ENCODE measurements around the gene DROSHA.

DROSHA gene

GRCh38 chr5:31436851-31437250 lies 95.0 kb downstream of the DROSHA start:
- no peaks in the 10 kb centered on the region for H3K4me1 Mint-ChIP-seq (ENCODE audit: low read depth)
- H3K27ac Mint-ChIP-seq, result no peak overlapping the region
- H3K4me3 Mint-ChIP-seq, result no peak overlapping the region
- H3K9me3 Mint-ChIP-seq, result no peaks in the 10 kb centered on the region
- H3K36me3 Mint-ChIP-seq (ENCODE audit: low read depth), result peaks cover 21% of the 10 kb centered on the region
- H3K27me3 Mint-ChIP-seq (ENCODE audit: low read depth), result no peaks in the 10 kb centered on the region

- Mint-ChIP-seq H3K36me3 (ENCODE audit: low read depth) (peaks cover 27% of the 10 kb centered on the region), H3K4me3 (no peak overlapping the region), H3K27me3 (ENCODE audit: low read depth) (no peaks in the 10 kb centered on the region), H3K9me3 (no peaks in the 10 kb centered on the region), H3K4me1 (ENCODE audit: low read depth) (peaks cover 2% of the 10 kb centered on the region), H3K27ac (no peak overlapping the region)
Observed at GRCh38 chr5:31435730-31436129, 96.2 kb downstream of the DROSHA start.

DNA sequence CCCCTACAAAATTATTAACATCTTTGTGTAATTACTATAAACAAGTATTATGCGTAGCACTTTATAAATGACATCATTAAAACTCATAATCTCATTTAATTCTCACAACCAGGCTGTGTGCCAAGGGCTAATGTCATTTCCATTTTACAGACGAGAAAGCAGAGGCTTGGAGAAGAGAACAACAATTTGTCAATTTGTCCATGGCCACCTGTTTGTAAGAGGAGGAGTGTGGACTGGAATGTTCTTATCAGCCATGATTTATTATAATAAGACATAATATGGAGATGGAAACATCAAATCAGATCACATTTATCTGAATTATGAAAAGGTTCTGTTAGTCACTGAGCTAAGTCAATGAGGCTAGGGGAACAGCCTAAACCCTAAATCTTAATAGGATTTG lies 97.0 kb downstream of the DROSHA start:
- H3K9me3 Mint-ChIP-seq, result no peaks in the 10 kb centered on the region
- H3K36me3 Mint-ChIP-seq (ENCODE audit: low read depth), result peaks cover 31% of the 10 kb centered on the region
- H3K27ac Mint-ChIP-seq, result no peak overlapping the region
- H3K4me3 Mint-ChIP-seq, result no peak overlapping the region
- peaks cover 8% of the 10 kb centered on the region for H3K4me1 Mint-ChIP-seq (ENCODE audit: low read depth)
- no peaks in the 10 kb centered on the region for H3K27me3 Mint-ChIP-seq (ENCODE audit: low read depth)

GRCh38 chr5:31433229-31433628 lies 98.7 kb downstream of the DROSHA start:
- no peaks in the 10 kb centered on the region for H3K27me3 Mint-ChIP-seq (ENCODE audit: low read depth)
- peaks cover 29% of the 10 kb centered on the region for H3K36me3 Mint-ChIP-seq (ENCODE audit: low read depth)
- H3K4me3 Mint-ChIP-seq, result no peak overlapping the region
- H3K4me1 Mint-ChIP-seq (ENCODE audit: low read depth), result peaks cover 8% of the 10 kb centered on the region
- H3K9me3 Mint-ChIP-seq, result no peaks in the 10 kb centered on the region
- H3K27ac Mint-ChIP-seq, result no peak overlapping the region

DNA sequence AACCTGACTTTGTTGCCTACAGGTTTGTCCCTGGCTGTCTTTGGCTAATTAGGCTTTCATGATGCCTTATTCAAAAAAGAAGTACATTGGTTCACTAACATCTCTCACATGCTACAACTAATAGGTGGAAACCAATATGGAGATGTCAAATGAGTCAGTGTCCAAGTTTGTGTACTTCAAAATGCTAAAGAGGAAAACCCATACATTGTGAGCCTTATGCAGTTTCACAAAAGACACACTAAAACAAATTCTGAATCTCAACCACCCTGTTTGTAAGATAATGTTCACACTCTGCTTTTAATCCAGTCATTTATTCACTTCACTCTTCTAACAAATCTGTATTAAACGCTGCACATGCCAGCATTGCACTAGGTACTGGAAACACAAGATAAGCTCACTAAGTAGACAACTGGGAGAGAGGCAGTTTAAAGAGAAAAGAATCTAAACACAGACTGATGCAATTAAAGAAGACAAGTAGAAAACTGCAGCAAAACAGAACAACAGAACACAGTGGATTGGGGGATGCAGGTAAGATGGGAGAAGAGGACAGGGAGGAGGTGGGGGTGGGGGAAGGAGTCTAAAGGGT lies 104.1 kb downstream of the DROSHA start:
- Mint-ChIP-seq H3K4me3 (no peak overlapping the region), H3K27ac (no peak overlapping the region), H3K9me3 (no peaks in the 10 kb centered on the region), H3K36me3 (ENCODE audit: low read depth) (peaks cover 30% of the 10 kb centered on the region), H3K27me3 (ENCODE audit: low read depth) (no peaks in the 10 kb centered on the region), H3K4me1 (ENCODE audit: low read depth) (peaks cover 11% of the 10 kb centered on the region)

DNA sequence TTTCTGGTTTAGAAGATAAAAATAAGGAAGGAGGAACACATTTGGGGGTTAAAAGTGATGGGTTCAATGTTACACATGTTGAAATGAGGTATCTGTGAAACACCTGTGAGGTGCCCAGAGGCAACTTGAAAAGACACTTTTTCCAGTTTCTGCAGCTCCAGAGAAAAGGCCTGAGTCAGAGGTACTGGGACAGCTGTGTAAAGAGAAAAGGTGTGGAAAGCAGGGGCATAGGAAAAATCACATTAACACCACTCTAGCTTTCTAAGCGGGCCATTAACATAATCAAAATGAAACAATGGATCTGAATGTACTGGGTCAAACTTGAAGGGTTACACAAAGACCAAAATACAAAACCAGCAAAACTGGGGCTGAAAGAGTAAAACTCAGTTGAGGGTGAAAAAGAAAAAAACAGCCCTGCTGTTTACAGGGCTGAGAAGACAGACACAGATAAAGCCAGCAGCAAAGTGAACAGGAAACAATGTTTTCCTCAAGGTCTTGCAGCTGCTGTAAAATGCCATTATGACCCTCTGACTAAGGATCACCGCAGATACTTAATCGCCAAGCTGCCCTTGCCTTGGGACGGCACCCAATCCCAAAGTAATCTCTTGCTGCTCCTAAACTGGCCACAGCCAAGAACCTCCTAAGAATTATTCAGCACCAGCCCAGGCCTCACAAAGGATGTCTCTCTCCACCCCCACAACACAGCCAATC lies 104.7 kb downstream of the DROSHA start:
- Mint-ChIP-seq H3K27ac (no peak overlapping the region), H3K4me1 (ENCODE audit: low read depth) (peaks cover 11% of the 10 kb centered on the region), H3K36me3 (ENCODE audit: low read depth) (peaks cover 34% of the 10 kb centered on the region), H3K9me3 (no peaks in the 10 kb centered on the region), H3K4me3 (no peak overlapping the region), H3K27me3 (ENCODE audit: low read depth) (no peaks in the 10 kb centered on the region)

DNA sequence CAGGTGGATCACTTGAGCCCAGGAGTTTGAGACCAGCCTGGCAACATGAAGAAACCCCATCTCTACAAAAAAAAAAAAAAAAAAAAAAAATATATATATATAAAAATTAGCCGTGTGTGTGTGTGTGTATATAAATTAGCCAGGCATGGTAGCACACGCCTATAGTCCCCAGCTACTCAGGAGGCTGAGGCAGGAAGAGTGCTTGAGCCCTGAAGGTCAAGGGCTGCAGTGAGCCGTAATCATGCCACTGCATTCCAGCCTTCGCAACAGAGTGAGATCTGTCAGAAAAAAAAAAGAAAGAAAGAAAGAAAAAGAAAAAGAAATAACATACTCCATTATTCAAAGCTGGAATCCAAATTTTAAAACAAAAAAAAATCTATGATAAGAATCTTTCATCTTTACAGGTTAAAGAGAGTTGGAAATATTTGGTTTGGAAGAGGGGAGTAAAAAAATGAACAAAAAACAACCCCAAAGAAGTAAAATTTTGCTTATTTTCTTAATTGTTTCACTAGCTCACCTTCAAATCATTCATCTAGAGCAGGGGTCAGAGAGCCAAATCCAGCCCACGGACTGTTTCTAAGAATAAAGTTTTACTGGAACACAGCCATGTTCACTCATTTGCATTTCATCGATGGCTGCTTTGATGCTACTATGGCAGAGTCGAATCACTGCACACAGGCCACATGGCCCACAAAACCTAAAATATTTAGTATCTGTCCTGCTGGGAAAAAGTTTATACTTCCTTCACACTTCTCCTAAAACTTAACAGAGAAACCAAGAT lies 109.9 kb downstream of the DROSHA start:
- H3K36me3 Mint-ChIP-seq (ENCODE audit: low read depth), result peaks cover 28% of the 10 kb centered on the region
- H3K4me1 Mint-ChIP-seq (ENCODE audit: low read depth), result no peaks in the 10 kb centered on the region
- H3K27ac Mint-ChIP-seq, result no peak overlapping the region
- no peak overlapping the region for H3K4me3 Mint-ChIP-seq
- H3K27me3 Mint-ChIP-seq (ENCODE audit: low read depth), result no peaks in the 10 kb centered on the region
- H3K9me3 Mint-ChIP-seq, result no peaks in the 10 kb centered on the region

GRCh38 chr5:31417512-31417911 lies 114.4 kb downstream of the DROSHA start:
- Mint-ChIP-seq H3K27ac (no peak overlapping the region), H3K27me3 (ENCODE audit: low read depth) (no peaks in the 10 kb centered on the region), H3K4me3 (no peak overlapping the region), H3K36me3 (ENCODE audit: low read depth) (peaks cover 20% of the 10 kb centered on the region), H3K9me3 (no peaks in the 10 kb centered on the region), H3K4me1 (ENCODE audit: low read depth) (peaks cover 1% of the 10 kb centered on the region)

- Mint-ChIP-seq H3K4me1 (ENCODE audit: low read depth) (peaks cover 1% of the 10 kb centered on the region), H3K27ac (no peak overlapping the region), H3K27me3 (ENCODE audit: low read depth) (no peaks in the 10 kb centered on the region), H3K36me3 (ENCODE audit: low read depth) (peaks cover 15% of the 10 kb centered on the region), H3K9me3 (no peaks in the 10 kb centered on the region), H3K4me3 (no peak overlapping the region)
Observed at GRCh38 chr5:31416547-31416946, 115.3 kb downstream of the DROSHA start.

- Mint-ChIP-seq H3K4me1 (ENCODE audit: low read depth) (peaks cover 1% of the 10 kb centered on the region), H3K36me3 (ENCODE audit: low read depth) (peaks cover 11% of the 10 kb centered on the region), H3K27me3 (ENCODE audit: low read depth) (no peaks in the 10 kb centered on the region), H3K9me3 (no peaks in the 10 kb centered on the region), H3K27ac (no peak overlapping the region), H3K4me3 (no peak overlapping the region)
Observed at GRCh38 chr5:31415960-31416359, 115.9 kb downstream of the DROSHA start.

GRCh38 chr5:31415009-31415923 lies 116.6 kb downstream of the DROSHA start:
- H3K4me1 Mint-ChIP-seq (ENCODE audit: low read depth), result peaks cover 1% of the 10 kb centered on the region
- peaks cover 8% of the 10 kb centered on the region for H3K36me3 Mint-ChIP-seq (ENCODE audit: low read depth)
- no peaks in the 10 kb centered on the region for H3K9me3 Mint-ChIP-seq
- no peak overlapping the region for H3K4me3 Mint-ChIP-seq
- H3K27me3 Mint-ChIP-seq (ENCODE audit: low read depth), result no peaks in the 10 kb centered on the region
- no peak overlapping the region for H3K27ac Mint-ChIP-seq

DNA sequence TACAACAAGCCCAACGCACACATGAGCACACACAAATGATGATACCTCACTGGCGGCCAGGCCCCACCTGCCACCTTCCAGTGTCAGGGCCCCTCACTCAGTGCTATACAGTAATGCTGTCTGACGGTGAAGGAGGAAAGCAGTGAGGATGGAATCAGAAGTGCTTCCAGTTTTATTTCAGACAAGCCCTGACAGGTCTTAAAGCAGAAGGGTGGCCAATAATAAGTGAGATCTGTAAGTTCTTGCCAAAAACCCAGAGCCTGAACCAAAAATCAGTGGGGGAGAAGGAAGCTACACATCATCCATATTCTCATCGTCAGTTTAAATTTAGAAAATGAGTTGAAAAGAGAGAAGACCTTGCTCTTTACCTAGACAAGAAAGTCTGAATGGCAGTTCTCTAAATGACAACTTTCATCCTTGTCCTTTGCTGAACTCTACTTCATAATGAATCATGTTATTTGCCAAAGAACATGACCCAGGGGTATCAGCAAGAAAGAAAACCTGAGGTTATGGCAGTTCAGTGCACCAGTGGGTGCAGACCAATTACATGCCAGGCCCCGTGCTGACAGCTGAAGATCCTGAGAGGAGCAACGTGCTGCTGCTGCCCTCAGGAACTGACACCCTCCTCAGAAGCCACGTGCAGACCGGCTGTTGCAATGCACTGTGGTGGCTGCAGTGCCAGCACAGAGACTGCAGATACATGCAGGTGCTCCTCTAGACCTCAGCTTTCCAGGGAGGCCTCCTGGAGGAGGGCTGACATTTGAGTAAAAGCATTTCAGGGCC lies 118.7 kb downstream of the DROSHA start:
- Mint-ChIP-seq H3K4me1 (ENCODE audit: low read depth) (peaks cover 1% of the 10 kb centered on the region), H3K27ac (no peak overlapping the region), H3K9me3 (no peaks in the 10 kb centered on the region), H3K27me3 (ENCODE audit: low read depth) (no peaks in the 10 kb centered on the region), H3K4me3 (no peak overlapping the region), H3K36me3 (ENCODE audit: low read depth) (peaks cover 19% of the 10 kb centered on the region)

DNA sequence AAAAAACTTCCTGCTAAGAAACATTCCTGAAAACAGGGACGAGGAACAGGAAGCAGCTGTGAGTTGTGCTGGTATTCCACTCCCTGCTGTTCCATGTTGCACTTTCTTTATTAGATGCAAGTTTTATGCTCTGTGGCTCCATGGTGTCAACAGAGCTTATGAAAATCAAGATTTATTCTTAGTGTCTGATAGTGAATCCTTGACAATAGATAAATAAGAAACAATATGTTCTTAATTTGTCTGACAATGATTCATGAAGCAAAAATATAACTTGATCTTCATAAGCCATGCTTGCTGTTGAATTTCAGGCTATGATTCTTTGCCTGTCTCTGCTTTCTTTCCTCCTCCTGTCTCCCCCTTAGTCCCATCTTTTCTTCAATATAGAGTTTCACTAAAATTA lies 119.6 kb downstream of the DROSHA start:
- peaks cover 1% of the 10 kb centered on the region for H3K4me1 Mint-ChIP-seq (ENCODE audit: low read depth)
- H3K9me3 Mint-ChIP-seq, result no peaks in the 10 kb centered on the region
- H3K4me3 Mint-ChIP-seq, result no peak overlapping the region
- H3K36me3 Mint-ChIP-seq (ENCODE audit: low read depth), result peaks cover 20% of the 10 kb centered on the region
- H3K27me3 Mint-ChIP-seq (ENCODE audit: low read depth), result no peaks in the 10 kb centered on the region
- no peak overlapping the region for H3K27ac Mint-ChIP-seq

DNA sequence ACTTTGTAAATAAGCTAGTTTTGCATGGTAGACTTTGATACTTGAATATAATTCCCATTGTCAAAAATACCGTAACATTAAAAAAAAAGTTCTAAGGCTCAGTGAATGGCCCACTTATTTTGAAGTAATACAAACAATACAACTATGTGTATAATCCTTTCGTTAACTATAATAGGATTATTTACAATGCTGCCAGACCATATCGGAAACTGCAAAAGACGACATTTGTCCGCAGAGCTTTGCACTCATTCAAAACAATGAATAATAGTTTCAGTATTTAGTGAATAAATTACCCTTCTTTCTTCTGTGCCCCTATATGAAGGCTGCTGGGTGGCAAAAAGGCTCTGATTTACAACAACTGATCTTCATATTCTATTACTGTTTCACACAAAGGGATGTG lies 121.8 kb downstream of the DROSHA start:
- no peak overlapping the region for H3K27ac Mint-ChIP-seq
- H3K9me3 Mint-ChIP-seq, result no peaks in the 10 kb centered on the region
- no peaks in the 10 kb centered on the region for H3K27me3 Mint-ChIP-seq (ENCODE audit: low read depth)
- H3K4me3 Mint-ChIP-seq, result no peak overlapping the region
- peaks cover 22% of the 10 kb centered on the region for H3K36me3 Mint-ChIP-seq (ENCODE audit: low read depth)
- peaks cover 4% of the 10 kb centered on the region for H3K4me1 Mint-ChIP-seq (ENCODE audit: low read depth)
